Tibial nerve (tissue), 4 donors: ENCODE data around the gene COPS8. TPM values are rescaled to one million over a fixed set of nuclear protein-coding genes. Genes with fewer than 3 reads are reported as not detected.
A peak's percentile ranks its signal among the peaks of the same experiment; 100 is the strongest.

Experiments
- DNase-seq, 2 donors: peaks; one replicate each; pipeline ENCODE4 v3.0.0-alpha.2; 2019; ENCODE audit warnings: low spot score in 2 of 2
- H3K27ac ChIP-seq, 4 donors: fragments of 200-600 bp; sonication (generic) in 3 of 4; one replicate each; pipeline ENCODE4 v1.5.1; 2017 to 2019; ENCODE audit warnings: mild to moderate bottlenecking in 1 of 4
- H3K27me3 ChIP-seq, 2 donors: fragments of 200-600 bp; sonication (generic) in 1 of 2; one replicate each; pipeline versions ENCODE4 v1.5.1 to v1.6.0; 2017 to 2019
- H3K36me3 ChIP-seq, 3 donors: fragments of 200-600 bp; sonication (generic); one replicate each; pipeline ENCODE4 v1.5.1; 2018 to 2019
- H3K4me1 ChIP-seq, 4 donors: fragments of 200-600 bp; sonication (generic) in 3 of 4; one replicate each; pipeline ENCODE4 v1.5.1; 2017 to 2019
- H3K4me3 ChIP-seq, 4 donors: fragments of 200-600 bp; sonication (generic) in 3 of 4; one replicate each; pipeline ENCODE4 v1.5.1; 2017 to 2019; ENCODE audit warnings: mild to moderate bottlenecking in 1 of 4, moderate library complexity in 1 of 4
- H3K9me3 ChIP-seq, 4 donors: fragments of 200-600 bp; sonication (generic) in 3 of 4; one replicate each; pipeline ENCODE4 v1.5.1; 2017 to 2019
- EP300 ChIP-seq, 2 donors: sonication (generic); formaldehyde crosslinking; IDR thresholded peaks; one replicate each; pipeline ENCODE4 v1.6.1; 2017; ENCODE audit warnings: antibody characterized with exemption in 2 of 2, mild to moderate bottlenecking in 1 of 2
- POLR2A ChIP-seq, 2 donors: fragments of 450-650 bp; IDR thresholded peaks; one replicate each; pipeline ENCODE4 v1.6.1; 2017; ENCODE audit warnings: antibody characterized with exemption in 2 of 2, mild to moderate bottlenecking in 2 of 2, moderate library complexity in 2 of 2
- WGBS, 2 donors: methylation state at CpG; one replicate each; pipeline ENCODE4 v1.1.5; 2018; 5-methylcytosine and 5-hydroxymethylcytosine counted together
- total RNA-seq, 4 donors: library from RNA; depleted of rRNA; stranded (reverse); fragments of >200 nt; gene quantifications; one replicate each; pipeline ENCODE4 v1.1.0, GENCODE V29; 2016
- TF ChIP-seq, protein P1 (sequence below), 5 experiments: fragments of 200-600 bp in 3 of 5; fragments of 450-650 bp in 2 of 5; sonication (generic) in 3 of 5; IDR thresholded peaks; one replicate each; pipeline ENCODE4 v1.5.1; 2016 to 2019; ENCODE audit warnings: antibody characterized with exemption in 5 of 5, mild to moderate bottlenecking in 3 of 5, moderate library complexity in 2 of 5

COPS8 gene
- total RNA-seq, 4 donors from 2014 or later = 69.6 to 93.1 (median 80.2) TPM

DNA sequence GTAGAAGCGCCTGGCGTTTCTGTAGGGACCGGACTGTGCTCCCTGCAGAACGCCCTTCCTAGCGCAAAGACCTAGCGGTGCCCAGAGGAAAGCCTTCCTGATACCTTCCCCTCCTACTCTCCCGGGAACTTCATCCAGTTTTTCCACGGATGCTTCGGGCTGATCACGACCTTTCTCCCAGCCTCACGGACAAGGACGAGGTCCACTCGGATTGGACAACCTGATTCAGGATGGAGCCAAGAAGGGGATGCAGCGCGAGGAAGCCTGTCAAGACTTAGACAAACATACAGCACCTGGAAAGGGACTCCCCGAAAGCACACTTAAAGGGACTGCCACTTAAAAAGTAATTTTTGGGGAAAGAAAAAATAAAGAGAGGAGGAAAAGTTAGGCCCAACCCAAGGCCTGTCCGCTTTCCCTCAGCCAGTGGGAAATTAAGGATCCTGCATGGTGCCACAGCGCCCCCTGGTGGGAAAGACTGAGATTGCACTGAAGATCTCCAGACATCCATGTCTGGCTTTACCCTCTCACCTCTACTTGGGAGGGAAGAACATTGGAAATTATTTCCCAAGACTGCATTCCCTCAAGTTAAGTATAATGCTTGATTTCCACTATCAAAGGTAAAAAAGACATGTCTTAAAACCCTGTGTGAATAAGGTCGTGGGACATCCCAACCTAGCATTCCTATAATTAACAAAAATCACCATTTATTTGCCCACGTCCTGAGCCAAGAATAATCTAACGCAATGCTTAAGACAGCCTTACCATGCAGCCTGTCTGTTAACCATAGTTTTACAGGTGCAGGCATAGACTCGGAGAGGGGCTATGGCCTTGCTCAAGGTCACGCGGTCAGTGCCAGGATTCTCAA, 13.4 kb upstream of the COPS8 start:
- Histone ChIP-seq H3K4me1 (no peaks in the 10 kb centered on the region), H3K4me3 (no peak overlapping the region), H3K27me3 (no peaks in the 10 kb centered on the region), H3K27ac (no peak overlapping the region), H3K36me3 (no peaks in the 10 kb centered on the region), H3K9me3 (no peaks in the 10 kb centered on the region)
- 81 to 83% methylated on average over 24 of the region's 24 CpGs for WGBS, 2 donors
- DNase-seq = peak; percentile 80 to 93
- TF ChIP-seq, protein P1, sequence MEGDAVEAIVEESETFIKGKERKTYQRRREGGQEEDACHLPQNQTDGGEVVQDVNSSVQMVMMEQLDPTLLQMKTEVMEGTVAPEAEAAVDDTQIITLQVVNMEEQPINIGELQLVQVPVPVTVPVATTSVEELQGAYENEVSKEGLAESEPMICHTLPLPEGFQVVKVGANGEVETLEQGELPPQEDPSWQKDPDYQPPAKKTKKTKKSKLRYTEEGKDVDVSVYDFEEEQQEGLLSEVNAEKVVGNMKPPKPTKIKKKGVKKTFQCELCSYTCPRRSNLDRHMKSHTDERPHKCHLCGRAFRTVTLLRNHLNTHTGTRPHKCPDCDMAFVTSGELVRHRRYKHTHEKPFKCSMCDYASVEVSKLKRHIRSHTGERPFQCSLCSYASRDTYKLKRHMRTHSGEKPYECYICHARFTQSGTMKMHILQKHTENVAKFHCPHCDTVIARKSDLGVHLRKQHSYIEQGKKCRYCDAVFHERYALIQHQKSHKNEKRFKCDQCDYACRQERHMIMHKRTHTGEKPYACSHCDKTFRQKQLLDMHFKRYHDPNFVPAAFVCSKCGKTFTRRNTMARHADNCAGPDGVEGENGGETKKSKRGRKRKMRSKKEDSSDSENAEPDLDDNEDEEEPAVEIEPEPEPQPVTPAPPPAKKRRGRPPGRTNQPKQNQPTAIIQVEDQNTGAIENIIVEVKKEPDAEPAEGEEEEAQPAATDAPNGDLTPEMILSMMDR (IDR thresholded peaks at IDR 0.05) = peak; percentile 90 to 98 (median 93)
- TF ChIP-seq POLR2A (IDR thresholded peaks at IDR 0.05) (no peak), EP300 (IDR thresholded peaks at IDR 0.05) (no peak)

DNA sequence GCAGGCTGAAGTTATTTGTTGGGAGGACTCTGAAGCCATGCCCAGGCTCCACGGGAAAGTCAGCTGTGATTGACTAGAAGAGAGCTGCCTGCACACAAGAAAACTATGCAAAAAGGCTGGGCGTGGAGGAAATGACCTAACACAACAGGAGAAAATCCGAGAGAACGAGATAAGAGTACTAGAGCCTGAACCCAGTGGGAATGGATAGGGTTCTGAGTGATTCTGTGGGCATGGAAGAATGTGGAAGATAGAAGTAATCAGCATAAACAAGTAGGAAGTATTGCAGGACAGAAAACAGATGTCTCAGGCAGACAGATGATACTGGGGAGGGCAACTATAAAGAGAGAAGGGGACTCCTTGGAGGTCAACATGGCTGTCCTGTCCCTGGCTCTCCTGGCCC, 12.1 kb upstream of the COPS8 start:
- no peak overlapping the region for H3K4me3 ChIP-seq
- no peaks in the 10 kb centered on the region for H3K4me1 ChIP-seq
- no peak for DNase-seq
- H3K9me3 ChIP-seq = no peaks in the 10 kb centered on the region
- H3K27me3 ChIP-seq = no peaks in the 10 kb centered on the region
- TF ChIP-seq, protein P1 (IDR thresholded peaks at IDR 0.05) = no peak
- no peak for TF ChIP-seq EP300 (IDR thresholded peaks at IDR 0.05)
- no peak for TF ChIP-seq POLR2A (IDR thresholded peaks at IDR 0.05)
- H3K27ac ChIP-seq = no peak overlapping the region
- 43 to 47% methylated on average over 4 of the region's 4 CpGs for WGBS, 2 donors
- no peaks in the 10 kb centered on the region for H3K36me3 ChIP-seq

DNA sequence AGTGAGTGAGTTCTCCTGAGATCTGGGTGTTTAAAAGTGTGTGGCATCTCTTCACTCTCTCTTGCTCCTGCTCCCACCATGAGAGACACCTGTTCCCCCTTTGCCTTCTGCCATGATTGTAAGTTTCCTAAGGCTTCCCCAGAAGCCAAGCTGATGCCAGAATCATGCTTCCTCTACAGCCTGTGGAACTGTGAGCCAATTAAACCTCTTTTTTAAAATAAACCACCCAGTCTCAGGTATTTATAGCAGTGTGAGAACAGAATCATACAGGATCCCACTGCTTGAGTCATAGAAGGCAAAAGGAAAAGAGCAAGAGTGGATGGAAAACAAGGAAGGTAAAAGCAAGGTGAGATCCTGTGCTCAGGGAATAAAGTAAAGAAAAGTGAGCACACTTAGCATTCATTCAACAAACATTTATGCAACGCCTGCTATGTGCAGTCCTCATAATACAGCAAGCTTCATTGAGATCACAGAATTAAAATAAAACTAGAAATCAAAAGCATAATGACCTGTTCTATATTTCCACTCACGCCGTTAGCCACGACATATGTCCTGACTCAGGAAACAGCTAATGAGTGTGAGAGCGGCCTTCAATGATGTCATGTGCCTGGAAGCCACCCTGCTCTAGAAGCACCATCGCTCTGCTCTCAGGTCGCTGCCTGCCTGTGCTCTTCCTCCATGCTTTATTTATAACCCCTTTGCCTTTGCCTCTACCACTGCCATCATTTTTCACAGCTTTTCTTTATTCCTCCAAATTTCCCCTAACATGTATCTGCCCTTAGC, 11.3 kb upstream of the COPS8 start:
- Histone ChIP-seq H3K9me3 (no peaks in the 10 kb centered on the region), H3K27ac (no peak overlapping the region), H3K4me1 (no peaks in the 10 kb centered on the region), H3K27me3 (no peaks in the 10 kb centered on the region), H3K4me3 (no peak overlapping the region), H3K36me3 (no peaks in the 10 kb centered on the region)
- TF ChIP-seq, protein P1 (IDR thresholded peaks at IDR 0.05) = no peak
- TF ChIP-seq POLR2A (IDR thresholded peaks at IDR 0.05) = no peak
- TF ChIP-seq EP300 (IDR thresholded peaks at IDR 0.05) = no peak
- DNase-seq = no peak
- 61 to 63% methylated on average over 7 of the region's 7 CpGs for WGBS, 2 donors

DNA sequence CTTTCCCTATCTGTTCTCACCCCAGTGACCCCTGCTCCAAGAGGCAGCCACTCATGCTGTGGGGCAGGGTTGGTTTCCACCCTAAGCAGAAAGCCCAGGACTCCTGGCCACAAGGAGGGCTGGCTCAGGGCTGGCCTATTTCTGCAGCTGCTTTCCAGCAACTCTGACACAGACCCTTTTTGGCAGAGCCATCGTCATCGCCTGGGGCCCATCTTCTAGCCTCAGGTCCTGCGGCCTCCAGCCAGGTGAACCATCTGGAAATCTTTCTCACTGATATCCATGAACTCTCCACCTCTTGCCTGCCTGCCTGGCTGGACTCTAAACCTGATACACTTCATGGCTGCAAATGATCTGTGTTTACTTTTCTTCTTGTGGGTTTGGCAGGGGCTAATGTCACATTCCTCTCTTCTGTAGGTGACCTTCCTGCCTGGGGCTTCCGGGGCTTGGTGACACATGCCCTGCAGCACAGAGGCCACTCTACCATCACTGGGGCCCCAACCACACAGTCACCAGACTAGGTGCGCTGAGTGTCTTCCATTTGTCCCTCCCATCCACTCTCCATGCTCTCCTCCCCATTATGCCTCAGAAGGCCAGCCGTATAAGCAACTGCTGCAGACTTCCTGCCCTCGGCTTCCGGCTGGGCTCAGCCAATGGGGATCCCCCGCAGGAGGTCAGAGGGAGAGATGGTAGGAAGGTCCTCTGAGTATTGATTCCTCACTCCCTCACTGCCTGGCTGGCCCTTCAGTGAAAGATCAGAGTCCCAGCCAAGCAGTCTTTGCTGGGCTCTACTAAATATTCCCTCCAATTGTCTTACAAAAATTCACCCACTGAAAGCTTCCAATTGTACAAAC, 9.7 kb upstream of the COPS8 start:
- TF ChIP-seq, protein P1 (IDR thresholded peaks at IDR 0.05) = no peak
- no peak for TF ChIP-seq EP300 (IDR thresholded peaks at IDR 0.05)
- TF ChIP-seq POLR2A (IDR thresholded peaks at IDR 0.05) = no peak
- no peak overlapping the region for H3K27ac ChIP-seq
- WGBS, 2 donors = 72 to 87% methylated on average over 6 to 9 of the region's 9 CpGs
- no peak for DNase-seq
- no peak overlapping the region for H3K4me3 ChIP-seq
- no peaks in the 10 kb centered on the region for H3K9me3 ChIP-seq
- H3K36me3 ChIP-seq = no peaks in the 10 kb centered on the region
- no peaks in the 10 kb centered on the region for H3K27me3 ChIP-seq
- H3K4me1 ChIP-seq = no peaks in the 10 kb centered on the region
